NCI-H524 (cell line): ENCODE results near the gene PLD6.

ENCODE experiments used
- DNase-seq, 2 experiments: peaks; one replicate each; lab custom pipeline; 2025; lab: John Stamatoyannopoulos, UW

Gene PLD6

DNA sequence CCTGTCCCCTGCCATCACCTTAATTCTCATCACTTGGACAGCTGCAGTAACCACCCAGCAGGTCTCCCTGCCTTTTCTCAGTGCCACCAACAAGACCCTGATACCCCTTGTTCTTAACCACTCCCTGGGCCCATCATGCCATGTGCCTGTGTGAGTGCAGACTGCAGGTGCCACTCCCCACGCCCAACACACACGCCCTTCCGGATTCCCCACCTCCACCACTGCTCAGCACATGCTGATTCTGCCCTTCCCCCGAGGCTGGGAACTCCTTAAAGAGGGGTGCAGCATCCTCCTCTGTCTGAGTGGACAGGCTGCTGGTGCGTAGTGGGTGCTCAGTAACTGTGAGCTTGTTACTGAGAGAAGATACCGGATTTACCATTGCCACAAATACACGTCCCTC lies 52.4 kb downstream of the PLD6 start:
- no peak for DNase-seq

DNA sequence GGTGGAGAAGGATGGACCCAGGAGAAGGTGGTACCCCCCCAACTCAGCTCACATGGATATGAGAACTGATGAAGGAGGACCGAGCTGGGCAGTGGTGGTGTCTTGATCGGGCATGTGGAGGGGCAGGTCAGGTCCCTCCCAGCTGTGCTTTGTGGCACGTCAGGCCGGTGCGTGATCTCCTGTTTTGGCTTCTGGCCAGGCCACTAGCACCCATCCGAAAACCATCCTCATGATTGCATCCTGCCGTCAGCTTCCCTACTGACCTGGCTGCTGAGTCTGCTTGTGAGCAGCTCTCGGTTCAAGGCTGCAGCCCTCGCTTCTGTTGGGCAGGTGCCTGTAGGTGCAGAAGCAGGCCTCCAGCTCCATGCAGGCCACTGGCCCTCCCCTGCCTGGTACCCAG lies 53.1 kb downstream of the PLD6 start:
- DNase-seq: no peak

DNA sequence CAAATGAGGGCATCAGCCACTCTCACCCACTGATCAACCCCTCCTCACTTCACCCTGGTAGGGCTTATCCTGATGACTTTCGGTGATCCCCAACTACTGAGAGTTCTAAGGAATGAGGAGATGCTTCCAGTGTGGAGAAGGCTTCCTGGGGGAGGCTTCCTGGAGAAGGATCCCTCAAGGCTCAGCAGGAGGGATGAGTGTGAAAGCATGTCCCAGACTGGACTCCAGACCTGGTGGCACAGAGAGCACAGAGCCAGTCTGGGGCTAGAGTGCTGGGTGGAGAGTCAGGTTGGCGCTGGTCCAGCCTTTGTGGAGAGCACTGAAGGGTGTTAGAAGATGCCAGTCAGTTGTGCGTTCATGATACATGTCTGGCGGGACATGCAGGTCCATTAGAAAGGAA lies 53.7 kb downstream of the PLD6 start:
- no peak for DNase-seq

DNA sequence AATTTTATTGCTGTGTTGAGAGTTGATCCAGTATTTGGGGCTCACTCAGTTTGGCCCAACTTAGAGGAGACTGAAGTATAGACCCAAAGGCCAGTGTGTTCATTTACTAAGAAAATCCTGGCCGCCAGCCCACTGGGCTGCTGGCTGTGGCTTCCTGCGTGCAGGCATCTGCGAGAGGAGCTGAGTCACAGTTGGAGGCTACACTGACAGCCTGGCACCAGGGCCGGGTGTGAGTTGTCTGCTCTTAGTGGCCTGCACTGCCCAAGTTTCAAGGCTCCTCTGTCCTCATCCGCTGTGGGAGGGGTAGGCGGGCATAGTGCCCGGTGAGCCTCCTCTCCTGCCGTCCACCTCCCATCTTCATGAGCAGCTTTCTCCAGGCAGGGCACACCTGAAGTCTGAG lies 54.2 kb downstream of the PLD6 start:
- no peak for DNase-seq

DNA sequence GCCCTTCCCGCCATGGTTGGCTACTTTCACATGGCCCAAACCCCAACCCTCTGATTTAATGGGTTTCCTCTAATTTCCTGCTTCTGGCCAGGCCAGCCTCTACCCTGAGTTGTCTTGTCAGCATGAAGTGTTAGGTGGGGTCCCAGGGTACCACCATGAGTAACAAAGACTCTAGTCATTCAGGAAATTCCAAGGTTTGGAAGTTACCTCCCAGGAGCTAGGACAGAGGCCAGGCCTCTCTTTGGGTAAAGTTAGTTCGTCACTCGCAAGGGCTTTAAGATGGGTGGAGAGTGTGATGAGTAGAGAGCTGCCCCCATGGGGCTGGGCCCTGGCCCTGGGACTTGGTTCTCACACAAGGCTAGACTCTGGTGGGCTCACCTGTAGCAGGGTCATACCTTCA lies 54.6 kb downstream of the PLD6 start:
- DNase-seq: no peak

DNA sequence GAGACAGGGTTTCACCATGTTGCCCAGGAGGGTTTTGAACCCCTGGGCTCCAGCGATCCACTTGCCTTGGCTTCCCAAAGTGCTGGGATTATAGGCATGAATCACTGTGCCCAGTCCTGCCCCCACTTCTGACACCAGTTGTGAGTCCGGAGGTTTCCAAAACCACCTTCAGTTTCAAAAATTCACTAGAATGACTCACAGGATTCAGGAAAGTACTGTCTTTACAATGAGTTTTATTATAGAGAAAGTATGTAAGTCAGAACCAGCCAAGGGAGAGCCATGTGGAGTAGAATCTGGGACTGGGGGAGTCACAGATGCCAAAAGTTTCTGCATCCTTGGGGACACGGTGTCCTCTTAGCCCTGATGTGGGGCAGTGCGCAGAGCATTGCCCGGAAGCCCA lies 55.1 kb downstream of the PLD6 start:
- no peak for DNase-seq
